HS-5 (cell line): ENCODE data around the gene RPRD2.

Experiments used
- DNase-seq: peaks from one replicate; pipeline ENCODE4 v3.0.0-alpha.2; 2012; ENCODE audit warnings: low read depth

Gene RPRD2

DNA sequence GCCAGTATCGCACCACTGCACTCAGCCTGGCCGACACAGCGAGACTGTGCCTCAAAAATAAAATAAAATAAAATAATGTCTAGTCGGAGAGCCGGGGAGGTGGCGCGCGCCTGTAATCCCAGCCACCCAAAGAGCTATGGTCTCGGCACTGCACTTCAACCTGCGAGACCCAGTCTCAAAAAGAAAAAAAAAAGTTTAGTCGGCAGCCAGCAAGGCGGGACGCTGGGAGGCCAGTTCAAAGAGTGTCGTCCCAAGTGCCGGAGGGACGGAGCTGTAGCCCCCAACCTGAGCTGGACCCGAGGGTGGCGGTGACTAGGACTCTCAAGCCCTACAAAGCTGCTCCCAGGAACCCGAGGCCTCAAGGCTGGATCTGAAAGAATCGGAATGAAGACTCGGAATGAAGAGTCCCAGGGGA lies 151.0 kb downstream of the RPRD2 start:
- DNase-seq = no peak

DNA sequence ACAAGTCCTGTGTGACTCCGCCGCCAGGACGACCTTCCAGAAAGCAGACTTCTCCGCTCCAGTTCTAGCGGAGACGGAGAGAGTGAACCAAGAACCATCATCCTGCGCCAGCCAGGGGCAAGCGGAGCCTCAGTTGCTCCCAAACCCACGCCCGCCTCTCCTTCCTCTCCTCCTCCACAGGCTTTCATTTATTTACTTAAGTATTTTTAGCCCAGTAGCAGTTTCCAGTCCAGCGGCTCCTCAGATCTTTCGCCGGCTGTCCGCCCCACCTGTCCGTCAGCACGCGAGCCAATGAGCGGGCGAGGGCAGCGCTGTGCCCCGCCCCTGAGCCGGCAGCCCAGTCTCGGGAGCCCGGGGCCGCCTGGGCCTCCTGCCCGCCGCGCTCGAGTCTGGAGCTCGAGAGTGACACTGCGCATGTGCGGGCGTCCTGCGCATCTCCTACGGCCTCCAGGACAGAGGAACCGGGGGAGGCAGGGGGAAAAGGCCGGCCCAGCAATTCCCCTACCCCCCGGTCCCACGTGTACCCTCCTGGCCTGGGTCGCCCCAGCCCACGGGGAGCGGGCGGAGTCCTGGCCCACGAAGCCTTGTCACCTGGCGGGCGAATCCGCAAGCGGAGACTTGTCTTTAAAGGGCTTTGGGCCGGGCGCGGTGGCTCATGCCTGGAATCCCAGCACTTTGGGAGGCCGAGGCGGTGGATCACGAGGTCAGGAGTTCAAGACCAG lies 151.5 kb downstream of the RPRD2 start, which contains the start of gene FALEC:
TSS of gene FALEC (plus strand) at position 425 of the 722 bp plus-strand sequence.
- DNase-seq = peak; percentile 70

DNA sequence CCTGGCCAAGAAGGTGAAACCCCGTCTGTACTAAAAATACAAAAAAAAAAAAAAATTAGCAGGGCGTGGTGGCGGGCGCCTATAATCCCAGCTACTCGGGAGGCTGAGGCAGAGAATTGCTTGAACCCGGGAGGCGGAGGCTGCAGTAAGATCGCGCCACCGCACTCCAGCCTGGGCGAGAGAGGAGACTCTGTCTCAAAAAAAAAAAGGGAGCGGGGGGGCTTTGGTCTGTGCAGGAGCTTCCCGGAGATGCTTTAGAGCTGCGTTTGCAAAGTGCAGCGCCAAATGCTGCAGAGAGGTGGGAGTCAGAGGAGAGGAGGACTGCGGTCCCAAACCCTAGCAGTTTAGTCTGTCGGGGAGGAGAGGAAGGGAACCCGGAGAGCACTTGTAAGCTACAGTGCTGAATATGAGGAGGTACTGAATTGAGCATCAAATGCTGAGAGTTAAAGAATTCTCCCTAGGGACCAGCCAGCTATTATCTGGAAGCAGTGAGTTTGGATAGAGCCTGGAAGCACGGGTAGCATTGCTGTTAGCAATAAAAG lies 152.2 kb downstream of the RPRD2 start:
- no peak for DNase-seq

DNA sequence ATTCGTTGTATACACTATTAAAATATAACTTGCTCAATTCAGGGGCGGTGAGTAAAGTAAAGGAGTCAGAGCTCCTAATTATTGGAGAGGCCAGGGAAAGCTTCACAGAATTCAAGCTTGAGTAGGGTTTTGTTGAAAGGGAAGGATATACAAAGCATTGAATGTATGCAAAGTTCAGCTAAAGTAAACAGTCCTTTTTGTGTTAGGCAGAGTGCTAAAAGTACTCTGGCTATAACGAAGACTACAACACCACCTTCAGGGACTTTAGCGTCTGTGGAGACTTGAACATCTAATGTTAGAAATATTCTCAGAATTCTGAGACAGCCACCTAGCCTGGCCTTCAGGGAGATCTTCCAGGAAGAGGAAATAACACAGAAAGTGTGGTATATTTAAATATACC lies 152.7 kb downstream of the RPRD2 start:
- no peak for DNase-seq

DNA sequence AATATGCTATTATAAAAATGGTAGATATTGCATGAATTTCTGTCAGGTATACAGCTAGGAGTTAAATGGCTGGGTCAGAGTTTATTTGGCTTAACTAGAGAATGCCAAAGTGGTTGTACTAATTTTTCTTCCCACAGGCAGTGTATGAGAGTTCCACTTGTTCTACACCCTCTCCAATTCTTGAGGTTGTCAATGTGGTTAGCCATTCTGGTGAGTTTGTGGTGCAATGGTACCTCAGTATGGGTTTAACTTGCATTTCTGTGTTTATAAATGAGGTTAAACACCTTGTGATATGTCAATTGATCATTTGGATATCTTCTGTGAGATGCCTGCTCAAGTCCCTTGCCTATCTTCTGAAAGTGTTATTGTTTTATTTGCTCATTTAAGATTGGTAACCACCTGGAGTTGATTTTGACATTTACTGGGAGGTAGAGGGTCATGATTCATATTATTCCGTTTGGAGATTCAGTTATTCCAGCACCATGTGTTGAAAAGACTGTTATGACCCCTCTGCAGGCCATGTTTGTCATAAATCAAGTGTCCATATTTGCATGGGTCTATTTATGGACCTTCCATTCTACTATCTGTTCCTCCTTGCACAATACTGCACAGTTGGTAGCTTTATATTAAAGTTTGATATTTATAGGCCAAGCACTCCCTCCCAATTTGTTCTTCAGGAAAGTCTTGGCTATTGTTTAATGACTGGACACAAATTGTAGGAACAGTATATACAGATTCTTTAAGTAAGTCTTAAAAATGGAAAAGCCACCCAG lies 157.4 kb downstream of the RPRD2 start:
- DNase-seq = no peak

DNA sequence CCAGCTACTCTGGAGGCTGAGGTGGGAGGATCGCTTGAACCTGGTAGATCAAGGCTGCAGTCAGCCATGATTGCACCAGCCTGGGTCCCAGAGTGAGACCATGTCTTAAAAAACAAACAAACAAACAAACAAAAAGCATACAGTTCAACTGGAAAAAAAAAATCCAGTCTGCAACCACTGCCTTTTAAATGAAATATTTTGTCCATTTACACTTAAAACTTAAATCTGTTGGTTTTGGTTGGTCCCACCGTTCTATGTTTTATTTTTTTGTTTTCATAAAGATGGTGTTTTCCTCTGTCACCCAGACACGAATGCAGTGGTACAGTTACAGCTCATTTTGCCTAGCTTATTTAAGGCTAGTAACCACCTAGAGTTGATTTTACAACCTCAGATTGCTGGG lies 161.4 kb downstream of the RPRD2 start:
- no peak for DNase-seq
